Measurements from ENCODE around the gene PDXK.

PDXK gene

GRCh38 chr21:43744725-43745124, 25.8 kb downstream of the PDXK start:
- FAIRE-seq: no peak

DNA sequence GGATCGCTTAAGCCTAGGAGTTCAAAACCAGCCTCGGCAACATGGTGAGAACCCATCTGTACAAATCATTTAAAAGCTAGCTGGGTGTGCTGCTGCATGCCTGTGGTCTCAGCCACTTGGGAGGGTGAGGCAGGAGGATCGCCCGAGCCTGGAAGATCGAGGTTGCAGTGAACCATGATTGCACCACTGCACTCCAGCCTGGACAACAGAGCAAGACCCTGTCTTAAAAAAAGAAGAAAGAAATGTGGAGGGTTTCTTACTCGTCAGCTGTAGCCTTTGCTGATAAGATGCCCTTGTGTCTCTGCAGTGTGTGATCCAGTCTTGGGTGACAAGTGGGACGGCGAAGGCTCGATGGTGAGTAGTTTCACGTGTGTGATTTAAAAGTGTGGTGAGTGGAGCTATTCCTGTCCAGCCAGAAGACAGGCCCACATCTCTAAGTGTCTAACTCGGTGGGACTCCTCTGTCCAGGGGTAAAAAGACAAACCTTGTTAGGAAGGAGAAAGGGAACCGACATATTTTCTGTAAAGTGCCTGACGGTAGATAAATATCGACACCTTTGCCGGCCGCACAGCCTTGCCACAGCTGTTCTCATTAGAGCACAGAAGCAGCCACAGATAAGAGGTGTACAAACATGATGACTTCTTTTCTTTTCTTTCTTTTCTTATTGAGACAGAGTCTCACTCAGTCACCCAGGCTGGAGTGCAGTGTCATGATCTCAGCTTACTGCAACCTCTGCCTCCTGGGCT, 27.0 kb downstream of the PDXK start:
- no peak for FAIRE-seq

DNA sequence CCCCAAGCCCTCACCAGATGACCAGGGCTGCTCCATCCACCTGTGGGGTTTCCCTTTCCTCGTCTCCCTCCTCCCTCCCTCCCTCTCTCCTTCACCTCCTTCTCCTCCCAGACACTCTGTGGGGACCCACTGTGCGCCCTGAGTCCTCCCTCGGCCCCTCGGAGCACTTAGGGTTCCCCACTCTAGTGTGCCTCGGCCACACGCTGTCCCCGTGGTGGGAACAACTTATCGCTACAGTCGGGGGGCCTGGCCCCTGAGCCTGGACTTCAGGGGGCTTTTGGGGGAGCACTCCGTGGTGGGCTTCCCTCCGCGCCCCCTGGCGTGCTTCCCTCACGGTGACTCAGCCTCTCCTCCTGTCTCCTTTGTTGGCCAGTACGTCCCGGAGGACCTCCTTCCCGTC, 29.7 kb downstream of the PDXK start:
- no peak for FAIRE-seq

GRCh38 chr21:43749651-43750262, 30.8 kb downstream of the PDXK start:
- no peak for FAIRE-seq

GRCh38 chr21:43750339-43751033, 31.6 kb downstream of the PDXK start:
- FAIRE-seq: no peak

GRCh38 chr21:43751955-43752591, 33.1 kb downstream of the PDXK start:
- FAIRE-seq: no peak

- no peak for FAIRE-seq
Observed at GRCh38 chr21:43752758-43753438, 34.0 kb downstream of the PDXK start.

DNA sequence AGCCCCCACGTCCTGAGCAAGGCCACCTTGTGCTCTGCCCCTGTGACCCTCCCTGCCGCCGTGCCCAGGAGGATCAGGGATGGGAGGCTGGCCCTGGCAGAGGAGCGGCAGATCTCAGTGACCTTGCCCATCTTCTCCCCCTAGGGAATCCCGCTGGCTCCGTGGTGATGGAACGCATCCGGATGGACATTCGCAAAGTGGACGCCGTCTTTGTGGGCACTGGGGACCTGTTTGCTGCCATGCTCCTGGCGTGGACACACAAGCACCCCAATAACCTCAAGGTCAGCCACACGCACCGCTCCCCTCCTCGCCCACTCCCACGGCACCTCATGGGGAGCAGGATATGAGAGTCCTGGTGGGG, 34.5 kb downstream of the PDXK start:
- no peak for FAIRE-seq

DNA sequence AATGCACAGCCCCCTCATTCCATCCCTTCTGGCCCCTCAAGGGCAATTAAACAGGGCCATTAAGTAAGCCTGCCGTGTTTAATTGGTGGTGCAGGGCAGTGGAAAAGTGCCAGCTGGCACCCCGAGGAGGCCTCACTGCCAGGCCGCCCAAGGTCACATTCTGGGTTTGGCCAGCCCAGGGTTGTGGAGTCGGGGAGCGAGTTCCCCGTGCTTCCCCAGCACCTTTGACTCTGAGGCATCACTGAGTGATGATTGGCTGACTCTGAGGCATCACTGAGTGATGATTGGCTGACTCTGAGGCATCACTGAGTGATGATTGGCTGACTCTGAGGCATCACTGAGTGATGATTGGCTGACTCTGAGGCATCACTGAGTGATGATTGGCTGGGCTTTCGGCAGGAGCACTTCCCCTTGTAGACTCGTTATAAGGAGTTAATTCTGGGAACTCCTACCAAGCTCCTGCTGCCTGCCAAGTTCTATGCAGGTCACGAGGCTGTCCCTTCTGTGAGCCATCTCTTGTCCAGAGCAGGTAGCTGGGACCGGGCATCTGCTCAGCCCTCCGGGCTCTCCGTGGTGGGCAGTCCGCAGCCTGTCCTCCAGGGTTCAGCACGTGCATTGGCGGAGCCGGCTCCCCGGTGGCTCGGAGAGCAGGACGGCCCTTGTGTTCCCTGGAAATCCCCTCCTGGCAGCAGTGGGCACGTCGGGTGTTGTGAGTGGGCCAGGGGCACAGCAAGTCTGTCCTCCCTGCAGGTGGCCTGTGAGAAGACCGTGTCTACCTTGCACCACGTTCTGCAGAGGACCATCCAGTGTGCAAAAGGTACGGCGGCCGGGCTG, 36.2 kb downstream of the PDXK start:
- no peak for FAIRE-seq

DNA sequence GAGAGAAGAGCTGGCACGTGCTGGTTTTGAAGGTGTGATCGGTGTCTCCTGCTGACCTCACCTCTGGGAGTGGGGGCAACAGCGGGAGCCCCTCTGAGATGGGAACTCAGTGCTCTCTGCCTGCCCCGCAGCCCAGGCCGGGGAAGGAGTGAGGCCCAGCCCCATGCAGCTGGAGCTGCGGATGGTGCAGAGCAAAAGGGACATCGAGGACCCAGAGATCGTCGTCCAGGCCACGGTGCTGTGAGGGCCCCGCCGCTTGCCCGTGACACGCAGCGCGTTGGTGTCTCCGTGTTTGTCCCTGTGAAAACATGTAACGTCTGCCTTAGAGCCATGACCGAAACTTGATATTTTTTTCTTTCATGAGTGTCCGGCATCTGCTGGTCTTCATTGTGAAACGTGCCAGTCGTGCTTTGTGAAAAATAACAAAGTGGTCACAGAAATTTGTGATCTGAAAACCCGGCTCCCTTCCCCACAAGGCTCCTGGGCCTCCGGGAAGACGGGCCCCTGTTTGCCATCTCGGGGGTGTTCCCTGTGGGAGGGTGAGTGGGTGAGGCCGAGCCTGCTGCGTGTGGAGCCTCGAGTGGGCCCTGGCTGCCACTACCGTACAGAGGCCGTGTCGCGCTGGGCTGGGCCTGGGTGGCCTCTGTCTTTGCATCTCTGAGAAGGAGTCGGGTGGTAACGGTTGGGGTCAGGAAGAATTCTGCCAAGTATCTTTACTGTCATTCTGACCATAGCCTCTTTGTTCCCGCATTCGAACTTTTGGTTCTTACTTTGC, 37.1 kb downstream of the PDXK start:
- FAIRE-seq: no peak

- no peak for FAIRE-seq
Observed at GRCh38 chr21:43757601-43758000, 38.7 kb downstream of the PDXK start.

DNA sequence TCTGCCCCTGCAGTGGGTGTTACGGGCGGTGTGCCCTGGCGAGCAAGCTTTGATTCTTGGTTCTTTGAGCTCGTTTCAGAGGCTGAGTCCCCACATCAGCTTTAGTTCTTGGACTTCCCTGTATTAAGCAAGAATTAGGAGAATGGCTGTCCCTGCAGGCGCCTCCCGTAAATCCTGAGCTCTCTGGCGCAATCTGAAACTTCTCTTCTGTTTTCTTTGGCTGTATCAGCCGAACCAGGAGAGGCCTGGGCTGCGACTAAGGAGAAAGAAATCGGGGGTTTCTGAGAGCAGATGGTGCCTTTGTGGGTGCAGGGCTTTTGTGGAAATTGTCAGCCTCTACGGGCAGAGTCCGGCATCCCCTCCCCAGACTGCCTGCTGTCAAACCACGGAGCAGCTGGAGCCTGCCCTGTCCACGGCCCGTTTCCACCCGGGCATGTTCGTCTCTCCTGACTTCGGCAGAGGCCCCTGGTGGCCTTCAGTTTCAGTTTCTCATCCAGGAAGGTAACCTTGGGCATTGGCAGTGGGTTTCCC, 39.2 kb downstream of the PDXK start:
- no peak for FAIRE-seq

GRCh38 chr21:43758811-43759210, 39.9 kb downstream of the PDXK start:
- no peak for FAIRE-seq

- FAIRE-seq: no peak
Observed at GRCh38 chr21:43759651-43760050, 40.7 kb downstream of the PDXK start.

- no peak for FAIRE-seq
Observed at GRCh38 chr21:43760391-43760958, 41.5 kb downstream of the PDXK start.

DNA sequence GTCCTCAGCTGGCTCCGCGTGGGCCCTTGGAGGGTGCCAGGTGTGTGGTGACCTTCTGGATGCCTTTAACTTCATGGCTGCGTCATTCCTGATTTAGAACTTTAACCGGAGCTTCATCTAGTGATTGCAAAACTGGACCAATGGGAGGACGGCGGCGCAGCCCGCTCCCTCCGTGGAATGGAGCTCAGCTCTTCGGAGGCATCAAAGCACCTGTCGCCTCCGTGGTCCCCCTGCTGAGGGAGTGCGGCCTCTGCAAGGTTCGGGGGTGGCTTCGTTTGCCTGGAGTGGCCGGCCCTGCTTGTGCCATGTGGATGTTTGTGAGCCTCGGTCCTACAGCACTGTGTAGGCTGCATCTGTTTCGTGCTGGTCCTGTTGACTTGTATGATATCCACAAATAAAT, 43.0 kb downstream of the PDXK start:
- FAIRE-seq: no peak

DNA sequence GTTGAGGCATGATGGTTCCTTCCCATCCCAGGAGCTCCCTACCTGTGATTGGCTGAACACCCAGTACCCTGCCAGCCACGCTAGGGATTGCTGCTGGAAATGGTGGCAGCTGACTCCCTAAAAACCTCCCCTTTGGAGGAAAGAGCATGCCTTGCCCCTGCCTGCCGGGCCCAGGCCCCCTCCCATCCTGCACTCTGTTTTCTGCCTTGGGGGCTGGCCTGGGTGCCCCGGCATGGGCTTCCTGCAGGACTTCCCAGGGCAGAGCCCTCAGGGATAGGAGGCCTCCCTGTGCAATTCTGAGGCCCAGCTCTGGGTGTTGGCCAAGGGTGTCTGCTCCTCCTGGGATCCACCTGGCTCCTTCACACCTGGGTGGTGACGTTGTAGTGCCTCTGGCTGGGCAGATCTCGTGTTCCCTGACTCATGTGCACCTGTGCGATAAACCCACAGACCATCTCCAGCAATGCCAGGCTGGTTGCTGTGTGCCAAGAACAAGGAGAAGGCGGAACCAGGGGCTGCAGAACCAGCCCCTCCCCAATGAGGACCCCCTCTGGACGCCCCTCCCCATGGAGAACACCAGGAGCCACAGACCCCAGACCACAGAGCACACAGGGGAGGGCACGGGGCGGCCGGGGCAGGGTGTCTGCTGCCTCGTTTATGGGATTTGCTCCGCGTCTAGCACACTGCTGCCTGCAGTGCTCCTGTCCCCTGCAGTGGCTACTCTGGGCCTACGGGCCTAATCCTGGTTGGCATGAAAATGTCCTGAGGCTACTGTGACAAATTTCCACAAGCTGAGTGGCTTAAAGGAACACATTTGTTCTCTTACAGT, 43.6 kb downstream of the PDXK start:
- FAIRE-seq: no peak

- FAIRE-seq: no peak
Observed at GRCh38 chr21:43763901-43764523, 45.1 kb downstream of the PDXK start.
